ENCODE measurements around the gene CCL25. TPM values are rescaled to one million over a fixed set of nuclear protein-coding genes. Genes with fewer than 3 reads are reported as not detected.

The CCL25 gene
- total and polyA plus RNA-seq, 2 of the 4 experiments (the other 2 are of a cell fraction): not detected

DNA sequence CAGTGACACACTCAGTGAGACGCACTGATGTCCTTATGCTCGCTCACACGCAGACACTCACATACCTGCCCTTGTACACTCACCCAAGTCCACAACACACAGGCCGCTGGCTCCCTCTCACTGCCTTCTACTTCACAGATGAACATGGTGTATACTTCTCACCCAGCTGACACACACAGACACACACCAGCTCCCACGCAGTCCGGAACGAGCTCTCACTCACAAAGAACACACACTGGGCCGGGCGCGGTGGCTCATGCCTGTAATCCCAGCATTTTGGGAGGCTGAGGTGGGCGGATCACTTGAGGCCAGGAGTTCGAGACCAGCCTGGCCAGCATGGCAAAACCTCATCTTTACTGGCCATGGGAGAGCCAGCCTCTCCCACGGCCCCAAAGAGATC, 31.6 kb downstream of the CCL25 start:
- no peak overlapping the region for H3K18ac ChIP-seq (ENCODE audit: low read depth, low read length)
- no peaks in the 10 kb centered on the region for H3K79me1 ChIP-seq (ENCODE audit: low read depth in 1 of 2, low read length in 2 of 2)
- H3K36me3 ChIP-seq (ENCODE audit: control insufficient read depth, insufficient read depth, low read length): no peaks in the 10 kb centered on the region
- H2BK120ac ChIP-seq (ENCODE audit: low read depth, low read length): no peak overlapping the region
- H3K23ac ChIP-seq (ENCODE audit: low read depth, low read length): no peak overlapping the region
- H3K4me2 ChIP-seq (ENCODE audit: low read depth, low read length): no peak overlapping the region
- no peak overlapping the region for H2AK9ac ChIP-seq (replicated peaks; ENCODE audit: low read depth, low read length, poor library complexity)
- H3K27me3 ChIP-seq (ENCODE audit: control insufficient read depth, insufficient read depth, low read length): no peaks in the 10 kb centered on the region; the same call in 1 of the 2 replicates
- no peak overlapping the region for H3K27ac ChIP-seq (ENCODE audit: insufficient read depth, low read length)
- no peaks in the 10 kb centered on the region for H4K20me1 ChIP-seq (ENCODE audit: insufficient read depth, low read length)
- no peak overlapping the region for H2AK5ac ChIP-seq (ENCODE audit: low read depth, low read length)
- ATAC-seq (ENCODE audit: low read depth) (no peak), DNase-seq (no peak)
- H3K9ac ChIP-seq (ENCODE audit: low read depth, low read length): no peak overlapping the region
- ChIA-PET CTCF (no interaction called here), POLR2A (ENCODE audit: unreplicated experiment) (no interaction called here)
- intact Hi-C loops (cut with micrococcal nuclease) (no loop called here), dilution Hi-C loops (cut with HindIII; ENCODE audit: low sequenced_read_pairs, unreplicated experiment) (no loop called here), in situ Hi-C loops (cut with MboI; ENCODE audit: low sequenced_read_pairs) (no loop called here)
- H2BK20ac ChIP-seq (ENCODE audit: low read depth, low read length): no peak overlapping the region
- H2BK15ac ChIP-seq (ENCODE audit: low read depth, low read length): no peak overlapping the region
- no TSS peak for BruUV-seq (replicated peaks)
- no peak overlapping the region for H2AFZ ChIP-seq (replicated peaks; ENCODE audit: low read length, poor library complexity)
- H3K56ac ChIP-seq (ENCODE audit: extremely low read depth, insufficient read depth, low read length): no peak overlapping the region
- 86% methylated on average over 11 of the region's 13 CpGs; no CpG with 5 or more reads in 1 of the 2 experiments for WGBS, 2 experiments (ENCODE audit: extremely low coverage in 2 of 2, insufficient read length in 1 of 2)
- H2BK5ac ChIP-seq (ENCODE audit: low read depth, low read length, poor library complexity, severe bottlenecking): no peak overlapping the region
- H4K8ac ChIP-seq (ENCODE audit: low read depth in 2 of 2, low read length in 2 of 2): no peak overlapping the region
- TF ChIP-seq, protein P1, sequence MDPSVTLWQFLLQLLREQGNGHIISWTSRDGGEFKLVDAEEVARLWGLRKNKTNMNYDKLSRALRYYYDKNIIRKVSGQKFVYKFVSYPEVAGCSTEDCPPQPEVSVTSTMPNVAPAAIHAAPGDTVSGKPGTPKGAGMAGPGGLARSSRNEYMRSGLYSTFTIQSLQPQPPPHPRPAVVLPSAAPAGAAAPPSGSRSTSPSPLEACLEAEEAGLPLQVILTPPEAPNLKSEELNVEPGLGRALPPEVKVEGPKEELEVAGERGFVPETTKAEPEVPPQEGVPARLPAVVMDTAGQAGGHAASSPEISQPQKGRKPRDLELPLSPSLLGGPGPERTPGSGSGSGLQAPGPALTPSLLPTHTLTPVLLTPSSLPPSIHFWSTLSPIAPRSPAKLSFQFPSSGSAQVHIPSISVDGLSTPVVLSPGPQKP (IDR thresholded peaks at IDR 0.05; ENCODE audit: borderline replicate concordance, low read depth, low read length): no peak
- TF ChIP-seq SMC3 (IDR thresholded peaks at IDR 0.05; ENCODE audit: low read depth, low read length) (no peak), RAD21 (IDR thresholded peaks at IDR 0.05; ENCODE audit: low read length) (no peak), MAFK (IDR thresholded peaks at IDR 0.05; ENCODE audit: low read depth, low read length) (no peak), FOS (IDR thresholded peaks at IDR 0.05; ENCODE audit: low read depth, low read length) (no peak), POLR2A (IDR thresholded peaks at IDR 0.05; ENCODE audit: low read depth, low read length) (no peak), CHD1 (IDR thresholded peaks at IDR 0.05; ENCODE audit: low read depth, low read length) (no peak), RCOR1 (IDR thresholded peaks at IDR 0.05; ENCODE audit: insufficient replicate concordance, low read length) (no peak), BHLHE40 (IDR thresholded peaks at IDR 0.05; ENCODE audit: low read depth, low read length) (no peak), MAZ (IDR thresholded peaks at IDR 0.05; ENCODE audit: borderline replicate concordance, low read depth, low read length) (no peak), MXI1 (IDR thresholded peaks at IDR 0.05; ENCODE audit: borderline replicate concordance, low read depth, low read length) (no peak), CTCF (conservative IDR thresholded peaks at IDR 0.05; ENCODE audit: low read depth, low read length) (no peak), NFE2L2 (IDR thresholded peaks at IDR 0.05; ENCODE audit: low read depth, low read length) (no peak), RFX5 (IDR thresholded peaks at IDR 0.05; ENCODE audit: low read depth, low read length) (no peak)
- TF ChIP-seq, protein P2, sequence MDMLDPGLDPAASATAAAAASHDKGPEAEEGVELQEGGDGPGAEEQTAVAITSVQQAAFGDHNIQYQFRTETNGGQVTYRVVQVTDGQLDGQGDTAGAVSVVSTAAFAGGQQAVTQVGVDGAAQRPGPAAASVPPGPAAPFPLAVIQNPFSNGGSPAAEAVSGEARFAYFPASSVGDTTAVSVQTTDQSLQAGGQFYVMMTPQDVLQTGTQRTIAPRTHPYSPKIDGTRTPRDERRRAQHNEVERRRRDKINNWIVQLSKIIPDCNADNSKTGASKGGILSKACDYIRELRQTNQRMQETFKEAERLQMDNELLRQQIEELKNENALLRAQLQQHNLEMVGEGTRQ (IDR thresholded peaks at IDR 0.05; ENCODE audit: low read depth, low read length): no peak
- H3K4me3 ChIP-seq (ENCODE audit: insufficient read depth, low read depth, low read length): no peak overlapping the region
- no peak overlapping the region for H3K14ac ChIP-seq (replicated peaks; ENCODE audit: low read depth, low read length)
- H3K9me1 ChIP-seq (ENCODE audit: insufficient read depth, low read length): no peaks in the 10 kb centered on the region
- H4K91ac ChIP-seq (ENCODE audit: insufficient read depth, low read depth, low read length): no peak overlapping the region
- no peak overlapping the region for H3K4ac ChIP-seq (ENCODE audit: low read depth, low read length)
- H3K9me3 ChIP-seq (ENCODE audit: control insufficient read depth, insufficient read depth, low read length): peaks cover 2% of the 10 kb centered on the region; the same call in 1 of the 2 replicates
- no peaks in the 10 kb centered on the region for H3K4me1 ChIP-seq (ENCODE audit: control insufficient read depth, insufficient read depth, low read length)
- no peak overlapping the region for H4K5ac ChIP-seq (ENCODE audit: low read depth, low read length)
